ENCODE measurements around the gene KCNH6. TPM values are rescaled to one million over a fixed set of nuclear protein-coding genes. Genes with fewer than 3 reads are reported as not detected.

KCNH6 gene, protein sequence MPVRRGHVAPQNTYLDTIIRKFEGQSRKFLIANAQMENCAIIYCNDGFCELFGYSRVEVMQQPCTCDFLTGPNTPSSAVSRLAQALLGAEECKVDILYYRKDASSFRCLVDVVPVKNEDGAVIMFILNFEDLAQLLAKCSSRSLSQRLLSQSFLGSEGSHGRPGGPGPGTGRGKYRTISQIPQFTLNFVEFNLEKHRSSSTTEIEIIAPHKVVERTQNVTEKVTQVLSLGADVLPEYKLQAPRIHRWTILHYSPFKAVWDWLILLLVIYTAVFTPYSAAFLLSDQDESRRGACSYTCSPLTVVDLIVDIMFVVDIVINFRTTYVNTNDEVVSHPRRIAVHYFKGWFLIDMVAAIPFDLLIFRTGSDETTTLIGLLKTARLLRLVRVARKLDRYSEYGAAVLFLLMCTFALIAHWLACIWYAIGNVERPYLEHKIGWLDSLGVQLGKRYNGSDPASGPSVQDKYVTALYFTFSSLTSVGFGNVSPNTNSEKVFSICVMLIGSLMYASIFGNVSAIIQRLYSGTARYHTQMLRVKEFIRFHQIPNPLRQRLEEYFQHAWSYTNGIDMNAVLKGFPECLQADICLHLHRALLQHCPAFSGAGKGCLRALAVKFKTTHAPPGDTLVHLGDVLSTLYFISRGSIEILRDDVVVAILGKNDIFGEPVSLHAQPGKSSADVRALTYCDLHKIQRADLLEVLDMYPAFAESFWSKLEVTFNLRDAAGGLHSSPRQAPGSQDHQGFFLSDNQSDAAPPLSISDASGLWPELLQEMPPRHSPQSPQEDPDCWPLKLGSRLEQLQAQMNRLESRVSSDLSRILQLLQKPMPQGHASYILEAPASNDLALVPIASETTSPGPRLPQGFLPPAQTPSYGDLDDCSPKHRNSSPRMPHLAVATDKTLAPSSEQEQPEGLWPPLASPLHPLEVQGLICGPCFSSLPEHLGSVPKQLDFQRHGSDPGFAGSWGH
- total RNA-seq (not detected), polyA plus RNA-seq (ENCODE audit: insufficient read depth in 1 of 8, insufficient read length in 8 of 8, low replicate concordance in 1 of 8) (under 1 TPM in 4 of 8 donors, not detected in 4; 0.04 to 0.19 (median 0.11) TPM)
- long read RNA-seq, donor 1: 0 reads
- long read RNA-seq, donor 2: 0 reads
- long read RNA-seq, donor 3: 0 reads
- long read RNA-seq, donor 4: 0 reads
- long read RNA-seq, donor 5: 0 reads
- long read RNA-seq, donor 6: 0 reads
- long read RNA-seq, donor 7: 0 reads
- long read RNA-seq, donor 8: 0 reads
- long read RNA-seq, donor 9: 0 reads
- long read RNA-seq, donor 10: 0 reads
- long read RNA-seq, donor 11: 0 reads

DNA sequence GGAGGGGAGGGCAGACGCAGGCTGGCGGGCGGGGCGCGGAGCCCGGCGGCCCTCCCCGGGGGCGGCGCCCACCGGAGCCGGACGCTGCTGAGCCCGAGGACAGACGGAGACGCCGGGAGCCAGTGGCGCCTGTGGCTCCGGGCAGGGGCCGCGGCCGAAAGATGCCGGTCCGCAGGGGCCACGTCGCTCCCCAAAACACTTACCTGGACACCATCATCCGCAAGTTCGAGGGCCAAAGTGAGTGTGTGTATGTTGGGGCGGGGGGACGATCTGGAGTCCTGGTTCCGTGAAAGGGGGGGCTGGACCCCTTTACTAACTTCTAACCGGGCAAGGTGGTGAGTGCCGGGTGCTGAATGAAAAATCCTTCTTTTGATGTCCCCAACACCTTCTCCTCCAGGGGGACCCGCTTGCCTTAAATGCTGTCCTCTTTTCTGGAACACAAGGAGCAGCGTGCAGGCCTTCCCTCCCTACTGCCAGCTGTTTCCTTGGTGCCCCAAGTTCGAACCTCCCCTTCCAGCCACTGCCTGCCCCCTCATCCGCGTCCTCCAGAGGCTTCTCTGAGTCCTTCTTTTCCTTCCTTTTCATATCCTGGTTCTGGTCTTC, at the start of gene KCNH6:
Gene KCNH6 (plus strand): TSS at position 106 of the 603 bp plus-strand sequence. CDS start 56 bp downstream, at position 162.
- peak within 1 kb of the TSS; percentile 13 for H3K4me3 ChIP-seq (ENCODE audit: low read length)
- peaks cover 30% of the 10 kb centered on the region for H3K27me3 ChIP-seq (ENCODE audit: control insufficient read depth, insufficient read depth, low read length)
- WGBS (ENCODE audit: insufficient coverage): 8% methylated on average over 25 of the region's 38 CpGs
- H3K27ac ChIP-seq (ENCODE audit: low read length): no peak within 1 kb of the TSS
- DNase-seq: no peak
- peaks cover 5% of the 10 kb centered on the region for H3K4me1 ChIP-seq (ENCODE audit: control insufficient read depth, insufficient read depth, low read length)
- H3K36me3 ChIP-seq (ENCODE audit: control insufficient read depth, insufficient read depth, low read length): no peaks in the 10 kb centered on the region
- H3K9me3 ChIP-seq (replicated peaks; ENCODE audit: control insufficient read depth, low read depth, low read length): no peaks in the 10 kb centered on the region

DNA sequence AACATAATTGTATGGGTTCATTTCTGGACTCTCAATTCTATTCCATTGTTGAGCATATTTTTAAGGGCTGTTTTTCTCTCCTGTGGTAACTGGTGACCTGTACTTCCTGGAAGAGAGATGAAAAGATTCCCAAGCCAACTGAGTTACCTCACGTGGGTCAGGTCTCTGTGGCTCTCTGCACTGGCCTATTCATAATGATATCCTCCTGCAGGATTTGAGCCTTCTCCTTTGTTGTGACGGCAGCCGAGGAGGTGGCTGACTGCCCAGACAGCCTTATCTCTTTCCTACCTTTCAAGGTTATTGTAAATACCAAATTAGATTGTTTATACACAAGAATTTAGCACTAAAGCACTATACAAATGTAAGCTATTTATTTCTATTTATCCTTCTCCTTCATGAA, 49.0 kb upstream of the KCNH6 start:
- Histone ChIP-seq H3K4me1 (ENCODE audit: control insufficient read depth, insufficient read depth, low read length) (peaks cover 25% of the 10 kb centered on the region), H3K27ac (ENCODE audit: low read length) (peak overlapping the region; percentile 40)
- no CpG with 5 or more reads among the region's 3 CpGs for WGBS (ENCODE audit: insufficient coverage)

DNA sequence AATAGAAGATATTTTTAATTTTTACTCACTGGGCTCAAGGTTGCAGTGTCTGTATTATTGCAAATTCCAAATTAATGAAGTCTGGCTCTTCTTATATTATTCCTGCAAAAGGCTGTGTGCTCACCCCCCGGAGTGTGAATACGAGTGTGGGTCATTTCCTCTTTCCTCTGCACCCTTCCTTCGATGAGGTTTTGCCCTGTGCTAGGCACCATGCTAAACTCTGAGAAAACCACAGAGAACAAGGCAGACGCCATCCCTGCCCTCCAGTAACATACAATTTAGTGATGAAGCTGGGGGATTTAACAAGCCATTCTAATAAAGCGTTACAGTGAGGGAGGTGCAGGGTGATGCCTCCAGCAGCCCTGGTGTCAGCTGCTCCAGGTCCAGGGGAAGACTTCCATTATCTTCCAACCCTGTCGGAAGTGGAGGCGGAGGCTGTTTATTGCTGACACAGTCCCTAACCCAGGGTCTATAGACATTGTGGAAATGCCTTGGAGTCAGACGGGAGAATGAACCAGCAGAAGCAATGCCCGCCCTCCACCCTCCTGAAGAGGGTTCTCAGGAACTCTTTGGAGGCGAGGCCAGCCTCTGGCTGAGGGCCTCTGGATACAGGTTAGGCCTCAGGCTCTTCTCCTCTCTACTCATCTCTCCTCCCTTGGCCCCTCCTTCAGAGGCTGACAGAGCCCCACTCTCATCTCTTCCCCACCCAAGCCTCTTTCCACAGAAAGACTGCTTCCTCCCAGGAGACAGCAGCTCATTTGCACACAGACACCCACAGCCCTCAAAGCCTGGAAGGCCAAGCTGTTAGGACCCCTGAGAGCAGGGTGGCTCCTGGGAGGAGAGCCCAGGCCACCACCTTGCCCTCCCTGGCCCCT, 48.3 kb upstream of the KCNH6 start:
- no peaks in the 10 kb centered on the region for H3K9me3 ChIP-seq (replicated peaks; ENCODE audit: control insufficient read depth, low read depth, low read length)
- H3K4me1 ChIP-seq (ENCODE audit: control insufficient read depth, insufficient read depth, low read length): peaks cover 29% of the 10 kb centered on the region
- H3K36me3 ChIP-seq (ENCODE audit: control insufficient read depth, insufficient read depth, low read length): no peaks in the 10 kb centered on the region
- no peak overlapping the region for H3K4me3 ChIP-seq (ENCODE audit: low read length)
- no peak for DNase-seq
- H3K27ac ChIP-seq (ENCODE audit: low read length): peak overlapping the region; percentile 40
- WGBS (ENCODE audit: insufficient coverage): 60% methylated on average over 3 of the region's 10 CpGs
- H3K27me3 ChIP-seq (ENCODE audit: control insufficient read depth, insufficient read depth, low read length): peaks cover 45% of the 10 kb centered on the region

More for the DNA sequence above, 49.0 kb upstream of the KCNH6 start:
- Histone ChIP-seq H3K27me3 (ENCODE audit: control insufficient read depth, insufficient read depth, low read length) (peaks cover 43% of the 10 kb centered on the region), H3K36me3 (ENCODE audit: control insufficient read depth, insufficient read depth, low read length) (no peaks in the 10 kb centered on the region), H3K4me3 (ENCODE audit: low read length) (no peak overlapping the region), H3K9me3 (replicated peaks; ENCODE audit: control insufficient read depth, low read depth, low read length) (no peaks in the 10 kb centered on the region)
- peak; percentile 37 for DNase-seq

DNA sequence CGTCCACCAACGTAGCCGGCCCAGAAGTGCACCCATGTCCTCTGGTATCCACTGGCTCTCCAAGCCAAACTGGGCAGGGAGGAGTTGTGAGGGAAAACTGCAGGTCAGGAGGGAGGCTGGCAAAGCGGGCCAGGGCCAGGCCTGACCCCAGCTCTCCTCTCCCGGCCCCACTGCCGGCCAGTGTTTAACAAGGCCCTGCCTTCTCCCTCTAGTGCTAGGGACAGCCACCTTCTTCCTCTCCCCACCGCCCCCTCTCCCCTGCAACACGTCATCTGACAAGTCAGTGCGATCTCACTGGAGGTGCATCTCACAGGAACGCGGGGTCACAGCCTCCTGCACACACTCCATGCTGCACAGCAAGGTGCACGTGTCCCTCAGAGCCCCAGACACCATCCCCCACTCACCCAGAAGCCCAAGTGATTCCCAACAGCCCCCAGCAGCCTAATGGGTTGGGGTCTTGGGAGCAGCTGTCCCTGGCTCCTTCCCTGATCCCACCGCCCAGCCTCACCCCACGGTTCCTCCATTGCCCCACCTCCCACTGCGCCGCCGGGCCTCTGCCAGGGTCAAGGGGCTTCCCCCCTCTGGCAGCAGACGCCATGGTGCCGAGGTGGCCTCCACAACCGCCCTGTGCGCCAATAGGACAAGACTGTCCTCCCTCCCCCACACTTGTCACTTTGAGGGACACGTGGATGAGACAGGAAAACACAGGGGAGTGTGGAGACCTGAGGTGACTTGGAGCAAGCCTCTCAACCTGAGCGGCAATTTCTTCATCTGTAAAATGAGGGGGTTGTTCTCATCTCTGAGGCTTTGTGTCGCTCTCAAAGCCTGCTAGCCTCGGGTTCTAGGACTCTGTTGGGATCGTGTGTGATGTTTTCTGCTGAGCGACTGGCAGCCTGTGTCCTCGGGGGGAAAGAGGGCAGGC, 47.4 kb upstream of the KCNH6 start:
- Histone ChIP-seq H3K9me3 (replicated peaks; ENCODE audit: control insufficient read depth, low read depth, low read length) (no peaks in the 10 kb centered on the region), H3K27ac (ENCODE audit: low read length) (peak overlapping the region; percentile 40), H3K4me3 (ENCODE audit: low read length) (no peak overlapping the region), H3K4me1 (ENCODE audit: control insufficient read depth, insufficient read depth, low read length) (peaks cover 32% of the 10 kb centered on the region), H3K27me3 (ENCODE audit: control insufficient read depth, insufficient read depth, low read length) (peaks cover 45% of the 10 kb centered on the region), H3K36me3 (ENCODE audit: control insufficient read depth, insufficient read depth, low read length) (no peaks in the 10 kb centered on the region)
- 24% methylated on average over 14 of the region's 28 CpGs for WGBS (ENCODE audit: insufficient coverage)
- no peak for DNase-seq

DNA sequence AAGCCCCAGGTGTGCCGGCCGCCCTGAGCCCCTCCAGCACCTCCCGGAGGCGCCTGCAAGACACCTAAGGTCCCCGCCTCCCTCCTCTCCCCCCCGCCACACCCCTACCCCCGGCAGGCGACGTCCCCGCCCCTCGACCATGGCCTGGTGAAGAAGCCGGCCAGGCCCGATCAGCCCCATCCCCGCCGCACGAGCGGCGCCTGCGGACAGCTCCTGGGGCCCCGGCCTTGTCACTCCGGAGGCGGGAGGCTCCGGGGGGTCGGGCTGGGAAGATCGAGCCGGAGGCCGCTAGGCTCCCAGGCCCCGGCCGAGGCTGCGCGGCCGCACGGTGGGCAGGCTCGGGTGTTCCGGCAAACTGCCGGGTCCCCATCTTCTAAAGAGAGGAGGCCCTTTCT, 46.7 kb upstream of the KCNH6 start:
- H3K27ac ChIP-seq (ENCODE audit: low read length): no peak overlapping the region
- DNase-seq: peak; percentile 30

DNA sequence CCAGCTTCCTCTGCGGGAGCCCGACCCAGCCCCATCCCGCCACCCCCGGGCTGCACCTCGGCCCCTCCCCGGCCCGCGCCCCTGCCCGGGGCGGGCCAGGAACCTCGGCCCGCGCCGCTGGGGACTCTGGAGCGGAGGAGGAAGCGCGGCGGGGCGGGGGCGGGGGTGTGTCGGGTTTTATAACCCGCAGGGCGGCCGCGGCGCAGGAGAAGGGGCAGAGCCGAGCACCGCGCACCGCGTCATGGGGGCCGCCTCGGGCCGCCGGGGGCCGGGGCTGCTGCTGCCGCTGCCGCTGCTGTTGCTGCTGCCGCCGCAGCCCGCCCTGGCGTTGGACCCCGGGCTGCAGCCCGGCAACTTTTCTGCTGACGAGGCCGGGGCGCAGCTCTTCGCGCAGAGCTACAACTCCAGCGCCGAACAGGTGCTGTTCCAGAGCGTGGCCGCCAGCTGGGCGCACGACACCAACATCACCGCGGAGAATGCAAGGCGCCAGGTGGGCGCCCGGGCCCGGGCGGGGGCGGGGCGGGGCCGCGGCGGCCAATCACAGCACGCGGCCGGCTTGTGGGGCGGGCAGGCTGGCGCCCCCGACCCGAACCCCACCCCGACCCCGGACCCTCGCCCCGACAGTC, 46.2 kb upstream of the KCNH6 start, which contains the start of gene ACE:
Gene ACE (plus strand): TSS at position 208 of the 626 bp plus-strand sequence. CDS start 34 bp downstream, at position 242.
- H3K36me3 ChIP-seq (ENCODE audit: control insufficient read depth, insufficient read depth, low read length): no peaks in the 10 kb centered on the region
- H3K27ac ChIP-seq (ENCODE audit: low read length): peak within 1 kb of the TSS; percentile 6
- peaks cover 32% of the 10 kb centered on the region for H3K4me1 ChIP-seq (ENCODE audit: control insufficient read depth, insufficient read depth, low read length)
- DNase-seq: peak; percentile 50
- H3K9me3 ChIP-seq (replicated peaks; ENCODE audit: control insufficient read depth, low read depth, low read length): no peaks in the 10 kb centered on the region
- under 1% methylated on average over 64 of the region's 78 CpGs for WGBS (ENCODE audit: insufficient coverage)
- H3K4me3 ChIP-seq (ENCODE audit: low read length): peak within 1 kb of the TSS; percentile 28
- peaks cover 45% of the 10 kb centered on the region for H3K27me3 ChIP-seq (ENCODE audit: control insufficient read depth, insufficient read depth, low read length)

More for the DNA sequence above, 46.7 kb upstream of the KCNH6 start:
- Histone ChIP-seq H3K4me1 (ENCODE audit: control insufficient read depth, insufficient read depth, low read length) (peaks cover 32% of the 10 kb centered on the region), H3K27me3 (ENCODE audit: control insufficient read depth, insufficient read depth, low read length) (peaks cover 45% of the 10 kb centered on the region), H3K9me3 (replicated peaks; ENCODE audit: control insufficient read depth, low read depth, low read length) (no peaks in the 10 kb centered on the region), H3K4me3 (ENCODE audit: low read length) (peak overlapping the region; percentile 28), H3K36me3 (ENCODE audit: control insufficient read depth, insufficient read depth, low read length) (no peaks in the 10 kb centered on the region)
- WGBS (ENCODE audit: insufficient coverage): 0% methylated on average over 27 of the region's 36 CpGs

DNA sequence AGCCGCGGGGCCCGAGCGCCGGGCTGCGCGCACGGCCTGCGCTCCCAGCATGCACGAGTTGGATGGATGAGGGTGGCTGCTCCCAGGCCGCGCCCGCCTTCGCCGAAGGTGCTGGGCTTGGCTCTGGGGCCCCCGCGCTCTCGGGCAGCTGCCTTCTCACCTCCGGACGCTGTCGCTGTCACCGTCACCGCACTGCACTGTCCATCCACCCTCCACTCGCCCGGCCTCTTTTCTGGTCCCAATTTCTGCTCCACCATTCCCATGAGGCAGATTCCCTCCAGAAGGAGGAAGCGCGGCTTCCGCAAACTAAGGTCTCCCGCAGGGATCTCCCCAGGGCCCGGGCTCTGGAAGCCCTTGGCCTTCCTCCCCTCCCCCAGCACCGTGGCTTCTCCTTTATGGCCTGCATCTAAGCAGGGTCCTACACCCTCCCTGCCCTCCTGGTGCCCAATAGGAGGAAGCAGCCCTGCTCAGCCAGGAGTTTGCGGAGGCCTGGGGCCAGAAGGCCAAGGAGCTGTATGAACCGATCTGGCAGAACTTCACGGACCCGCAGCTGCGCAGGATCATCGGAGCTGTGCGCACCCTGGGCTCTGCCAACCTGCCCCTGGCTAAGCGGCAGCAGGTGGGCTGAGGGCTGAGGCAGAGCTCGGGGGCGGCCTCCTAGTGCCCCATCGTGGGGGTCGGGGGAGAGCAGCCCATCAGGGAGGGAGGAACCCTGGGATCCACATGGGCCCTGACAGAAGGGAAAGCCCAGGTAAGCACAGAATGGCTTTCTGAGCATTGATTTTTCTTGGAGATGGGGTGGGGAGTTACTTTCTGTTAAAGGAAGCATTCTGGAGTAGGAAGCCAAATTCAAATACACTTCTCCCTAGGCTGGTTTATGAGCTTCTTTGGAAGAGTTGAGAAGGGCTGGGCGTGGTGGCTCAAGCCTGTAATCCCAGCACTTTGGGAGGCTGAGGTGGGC, 45.4 kb upstream of the KCNH6 start:
- no peaks in the 10 kb centered on the region for H3K36me3 ChIP-seq (ENCODE audit: control insufficient read depth, insufficient read depth, low read length)

More for the DNA sequence above, 45.4 kb upstream of the KCNH6 start:
- peaks cover 45% of the 10 kb centered on the region for H3K27me3 ChIP-seq (ENCODE audit: control insufficient read depth, insufficient read depth, low read length)
- 5% methylated on average over 42 of the region's 44 CpGs for WGBS (ENCODE audit: insufficient coverage)
- no peak overlapping the region for H3K27ac ChIP-seq (ENCODE audit: low read length)
- H3K4me3 ChIP-seq (ENCODE audit: low read length): peak overlapping the region; percentile 8
- H3K9me3 ChIP-seq (replicated peaks; ENCODE audit: control insufficient read depth, low read depth, low read length): no peaks in the 10 kb centered on the region
- DNase-seq: no peak
- peaks cover 32% of the 10 kb centered on the region for H3K4me1 ChIP-seq (ENCODE audit: control insufficient read depth, insufficient read depth, low read length)

Data from muscle of leg (tissue), 16 donors.